Spleen (tissue), 7 donors: ENCODE data around the gene TTC3.

Source experiments
- POLR2A ChIP-seq, 3 donors: fragments of 450-650 bp; IDR thresholded peaks; one replicate each; pipeline ENCODE4 v1.5.1; 2017; ENCODE audit warnings: antibody characterized with exemption in 3 of 3, mild to moderate bottlenecking in 1 of 3
- POLR2AphosphoS5 ChIP-seq, 3 donors: sonication (generic); formaldehyde crosslinking; IDR thresholded peaks; one replicate each; pipeline ENCODE4 v1.5.1; 2017; ENCODE audit warnings: antibody characterized with exemption in 3 of 3
- TF ChIP-seq, protein P1 (sequence below), 11 experiments: fragments of 200-600 bp in 7 of 11; fragments of 450-650 bp in 4 of 11; sonication (generic) in 4 of 11; IDR thresholded peaks in 8 of 11; conservative IDR thresholded peaks in 3 of 11; 1 replicate in 7 of 11; 2 replicates in 4 of 11; pipeline versions ENCODE4 v1.4.0 to v1.8.0; 2016 to 2021; ENCODE audit warnings: antibody characterized with exemption in 11 of 11, inconsistent platforms in 4 of 11, mild to moderate bottlenecking in 1 of 11
- donor health status: DM: no; HTN: no; CAD: no; lungs with moderate emphysema.
- donor health status: DM: no; HTN: no; CAD: no.
- donor health status: DM: no; HTN: no; CAD: no.

DNA sequence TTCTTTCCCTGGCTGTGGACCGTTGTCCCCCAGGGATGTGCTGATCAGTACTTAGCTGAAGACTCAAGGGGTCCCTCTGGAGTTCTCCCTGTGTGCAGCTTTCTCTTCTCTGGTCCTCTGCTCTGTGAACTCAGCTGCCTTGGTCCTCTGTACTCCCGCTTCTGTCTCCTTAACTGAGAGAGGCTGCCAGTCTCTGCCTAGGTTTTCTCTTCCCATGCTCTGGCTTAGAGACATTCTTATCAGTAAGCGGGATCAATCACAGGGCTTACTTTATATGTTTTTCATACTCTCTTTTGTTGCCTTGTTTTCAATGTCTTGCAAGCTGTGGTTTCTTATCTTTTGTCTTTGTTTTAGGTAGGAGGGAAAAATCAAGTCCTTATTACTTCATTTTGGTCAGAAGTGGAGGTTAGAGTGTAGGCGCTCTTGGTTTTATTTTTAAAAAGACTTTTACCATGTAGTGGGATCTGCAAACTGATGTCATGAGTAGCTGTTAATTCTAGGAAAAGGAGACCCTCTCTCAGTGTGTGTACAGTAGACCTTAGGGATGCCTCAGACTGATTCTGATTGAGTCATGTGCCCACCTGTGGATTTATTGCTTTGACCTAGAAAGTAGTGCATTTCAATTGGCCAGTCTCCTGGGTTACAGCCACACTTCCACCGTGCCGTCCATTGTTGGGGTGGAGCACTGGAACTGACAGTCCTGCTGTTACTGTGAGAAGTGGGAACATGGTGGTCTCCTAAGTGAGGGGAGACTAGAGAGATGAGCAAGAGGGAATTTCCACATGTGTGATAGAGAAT lies 46.6 kb downstream of the TTC3 start:
- TF ChIP-seq POLR2A (IDR thresholded peaks at IDR 0.05) (no peak), POLR2AphosphoS5 (IDR thresholded peaks at IDR 0.05) (no peak)
- TF ChIP-seq, protein P1, sequence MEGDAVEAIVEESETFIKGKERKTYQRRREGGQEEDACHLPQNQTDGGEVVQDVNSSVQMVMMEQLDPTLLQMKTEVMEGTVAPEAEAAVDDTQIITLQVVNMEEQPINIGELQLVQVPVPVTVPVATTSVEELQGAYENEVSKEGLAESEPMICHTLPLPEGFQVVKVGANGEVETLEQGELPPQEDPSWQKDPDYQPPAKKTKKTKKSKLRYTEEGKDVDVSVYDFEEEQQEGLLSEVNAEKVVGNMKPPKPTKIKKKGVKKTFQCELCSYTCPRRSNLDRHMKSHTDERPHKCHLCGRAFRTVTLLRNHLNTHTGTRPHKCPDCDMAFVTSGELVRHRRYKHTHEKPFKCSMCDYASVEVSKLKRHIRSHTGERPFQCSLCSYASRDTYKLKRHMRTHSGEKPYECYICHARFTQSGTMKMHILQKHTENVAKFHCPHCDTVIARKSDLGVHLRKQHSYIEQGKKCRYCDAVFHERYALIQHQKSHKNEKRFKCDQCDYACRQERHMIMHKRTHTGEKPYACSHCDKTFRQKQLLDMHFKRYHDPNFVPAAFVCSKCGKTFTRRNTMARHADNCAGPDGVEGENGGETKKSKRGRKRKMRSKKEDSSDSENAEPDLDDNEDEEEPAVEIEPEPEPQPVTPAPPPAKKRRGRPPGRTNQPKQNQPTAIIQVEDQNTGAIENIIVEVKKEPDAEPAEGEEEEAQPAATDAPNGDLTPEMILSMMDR (IDR thresholded peaks at IDR 0.05 in 8 of 11, conservative IDR thresholded peaks at IDR 0.05 in 3 of 11): no peak
